Epithelial cell of umbilical artery (primary cell): Measurements from ENCODE around the gene LAMA4. TPM values are rescaled to one million over a fixed set of nuclear protein-coding genes. Genes with fewer than 3 reads are reported as not detected.

Experiments used
- total RNA-seq: library from RNA; depleted of rRNA; stranded (reverse); fragments of >200 nt; gene quantifications from 2 replicates; pipeline ENCODE4 v1.2.3, GENCODE V29; 2014

LAMA4 gene
- 307 and 441 TPM in 2 replicates for total RNA-seq

GRCh38 chr6:112253841-112254816 lies at the start of gene LAMA4:
Gene LAMA4 (minus strand): TSS chr6:112254567. CDS start chr6:112254150, 417 bp downstream.

GRCh38 chr6:112087136-112087911 lies 167.0 kb downstream of the LAMA4 start, which contains the start of the genes FAM229B and TUBE1:
Gene FAM229B (plus strand): TSS chr6:112087591. CDS start chr6:112099284, 11,693 bp downstream.
Gene TUBE1 (minus strand): TSS chr6:112087482. CDS start chr6:112087434, 48 bp downstream.

Other genes starting within 250 kb of the LAMA4 start
- gene CCN6, start 200.5 kb downstream of the LAMA4 start, total RNA-seq, result not detected in 2 replicates
- gene TUBE1, start 167.1 kb downstream of the LAMA4 start, total RNA-seq, result 14.3 and 37.4 TPM in 2 replicates
- gene FAM229B, start 167.0 kb downstream of the LAMA4 start, total RNA-seq, result 5.3 and 10.1 TPM in 2 replicates
- not detected in 2 replicates for gene RFPL4B, start 92.8 kb upstream of the LAMA4 start, total RNA-seq